Raji (cell line): ENCODE results near the gene ACSBG1.

ENCODE experiments used
- POLR2A ChIP-seq: IDR thresholded peaks from 2 replicates; pipeline ENCODE4 v1.6.1; 2011; ENCODE audit warnings: low read depth, low read length, control low read depth; ENCODE audit not compliant: insufficient read depth

The ACSBG1 gene

DNA sequence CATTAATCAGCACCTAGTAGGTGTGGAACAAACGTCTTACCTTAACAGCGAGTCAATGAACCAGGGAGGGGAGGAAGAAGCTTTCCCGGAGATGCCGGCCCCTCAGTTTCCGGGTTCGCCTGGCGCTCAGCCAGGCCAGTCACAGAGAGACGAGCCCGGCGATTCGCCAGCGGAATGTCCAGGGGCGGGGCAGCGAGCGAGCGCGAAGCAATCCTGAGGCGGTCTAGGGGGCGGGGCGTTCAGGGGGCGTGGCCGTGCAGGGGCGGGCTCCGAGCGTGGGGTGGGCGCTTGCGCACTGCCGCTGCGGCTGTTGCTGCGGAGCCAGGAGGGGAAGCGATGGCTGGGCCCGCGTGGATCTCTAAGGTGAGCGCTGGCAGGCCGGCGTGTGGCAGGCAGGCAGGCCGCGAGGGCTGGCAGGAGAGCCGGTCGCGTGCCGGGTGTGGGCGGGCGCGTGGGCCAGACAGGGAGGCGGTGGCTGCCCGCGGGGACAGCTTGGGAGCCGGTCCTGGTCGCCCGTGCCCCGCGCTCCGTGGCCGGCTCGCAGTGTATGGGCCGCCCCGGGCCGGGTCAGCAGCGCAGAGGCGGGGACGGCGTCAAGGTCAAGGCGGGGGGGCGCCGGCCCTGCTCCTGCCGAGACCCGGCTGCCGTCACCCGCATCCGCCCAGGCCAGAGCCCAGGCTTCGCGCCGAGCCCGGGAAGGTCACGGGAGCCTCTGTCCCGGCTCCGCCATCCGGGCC is 85.1 kb downstream of the ACSBG1 start, which contains the start of gene IDH3A:
Gene IDH3A (plus strand): TSS at position 295 of the 737 bp plus-strand sequence. CDS start 42 bp downstream, at position 337.
- TF ChIP-seq POLR2A, result peak; percentile 96

DNA sequence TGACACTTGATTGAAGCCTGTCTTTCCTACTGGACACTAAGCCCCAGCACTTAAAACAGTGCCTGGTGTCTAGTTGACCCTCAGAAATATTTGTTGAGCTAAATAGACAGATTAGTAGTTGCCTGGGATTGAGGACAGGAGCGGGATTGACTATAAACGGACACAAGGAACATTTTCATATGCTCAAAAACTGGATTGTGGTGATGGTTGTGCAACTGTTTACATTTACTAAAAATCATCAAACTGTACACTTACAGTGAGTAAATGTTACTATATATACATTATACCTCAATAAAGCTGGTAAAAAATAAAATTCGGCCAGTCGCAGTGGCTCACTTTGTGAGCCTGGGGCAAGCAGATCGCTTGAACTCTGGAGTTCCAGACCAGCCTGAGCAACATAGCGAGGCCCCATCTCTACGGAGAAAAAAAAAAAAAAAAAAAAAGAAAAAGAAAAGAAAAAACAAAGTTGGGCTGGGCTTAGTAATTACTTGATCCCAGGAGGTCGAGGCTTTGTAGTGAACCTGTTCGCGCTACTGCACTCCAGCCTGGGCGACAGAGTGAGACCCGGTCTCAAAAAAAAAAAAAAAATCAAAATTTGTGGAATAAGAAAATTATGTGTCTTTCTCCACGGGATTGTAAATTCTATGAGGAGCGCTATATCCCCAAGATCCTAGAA is 85.8 kb downstream of the ACSBG1 start:
- TF ChIP-seq POLR2A, result no peak

DNA sequence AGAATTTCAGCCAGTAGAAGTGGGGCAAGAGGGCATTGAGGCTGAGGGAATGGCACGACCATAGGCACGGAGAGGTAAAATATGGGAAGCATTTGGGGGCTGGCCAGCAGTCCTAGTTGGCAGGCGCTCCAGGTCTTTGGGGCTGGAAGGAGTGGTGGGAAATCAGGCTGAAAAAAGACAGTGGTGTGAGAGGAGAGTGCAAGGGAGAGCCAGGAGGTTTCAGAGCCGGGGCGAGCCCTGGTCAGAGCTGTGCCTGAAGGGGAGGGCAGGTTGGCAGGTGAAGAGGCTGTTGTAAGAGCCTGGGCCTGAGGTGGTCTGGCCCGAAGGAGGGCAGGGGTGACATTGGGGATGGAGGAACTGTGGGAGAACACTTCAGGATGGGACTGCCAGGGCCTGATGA is 86.8 kb downstream of the ACSBG1 start:
- TF ChIP-seq POLR2A, result no peak

DNA sequence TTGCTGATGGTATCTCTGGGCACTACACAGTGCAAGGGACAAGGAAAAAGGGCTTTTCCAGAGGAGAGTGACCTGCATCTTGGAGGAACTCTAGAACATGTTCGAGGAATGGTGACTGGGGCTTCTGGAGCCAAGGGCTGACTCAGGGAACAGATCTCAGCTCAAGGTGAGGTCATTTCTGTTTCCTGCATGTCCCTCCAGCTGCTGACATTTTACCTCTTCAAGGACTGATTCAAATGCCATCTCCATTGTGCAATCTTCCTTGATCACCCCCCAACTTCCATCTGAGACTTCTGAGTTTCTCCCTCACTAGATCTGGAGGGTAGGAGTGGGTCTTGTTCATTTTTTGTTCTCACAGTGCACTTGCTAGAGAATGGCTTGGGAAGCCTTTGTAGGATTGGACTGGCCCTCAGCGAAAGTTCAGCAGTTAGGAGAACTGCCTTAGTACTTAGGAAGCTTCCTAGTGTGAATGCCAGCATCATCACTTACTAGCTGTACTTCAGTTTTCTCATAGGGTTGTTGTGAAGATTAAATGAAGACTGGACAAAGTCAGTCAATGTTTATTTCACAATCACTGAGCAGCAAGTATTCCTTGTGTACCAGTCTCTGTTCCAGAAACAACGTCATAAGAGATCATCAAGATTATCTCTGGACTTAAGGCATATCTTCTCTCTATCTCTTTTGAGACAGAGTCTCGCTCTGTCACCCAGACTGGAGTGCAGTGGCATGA is 87.8 kb downstream of the ACSBG1 start:
- no peak for TF ChIP-seq POLR2A

DNA sequence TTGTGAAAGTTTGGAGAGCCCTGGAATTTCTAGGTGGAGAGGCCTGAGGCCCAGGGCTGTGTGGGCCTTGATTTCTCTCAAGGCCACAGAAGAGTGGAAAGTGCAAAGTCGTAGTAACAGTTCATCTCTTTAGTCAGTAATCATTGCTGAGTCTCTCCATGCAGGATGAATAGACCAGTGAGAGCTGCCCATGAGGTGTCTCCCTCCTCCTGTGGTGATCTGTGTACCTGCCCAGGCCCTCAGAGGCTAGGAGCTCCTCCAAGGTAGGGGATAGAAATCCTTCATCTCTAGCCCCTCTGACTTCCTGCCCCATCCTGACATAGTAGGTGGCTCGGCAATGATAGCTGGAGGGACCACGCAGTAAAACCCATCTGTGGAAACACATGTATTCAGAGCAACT is 92.0 kb downstream of the ACSBG1 start:
- TF ChIP-seq POLR2A, result no peak

- TF ChIP-seq POLR2A, result no peak
Measured at GRCh38 chr15:78140292-78140691, 94.1 kb downstream of the ACSBG1 start.

DNA sequence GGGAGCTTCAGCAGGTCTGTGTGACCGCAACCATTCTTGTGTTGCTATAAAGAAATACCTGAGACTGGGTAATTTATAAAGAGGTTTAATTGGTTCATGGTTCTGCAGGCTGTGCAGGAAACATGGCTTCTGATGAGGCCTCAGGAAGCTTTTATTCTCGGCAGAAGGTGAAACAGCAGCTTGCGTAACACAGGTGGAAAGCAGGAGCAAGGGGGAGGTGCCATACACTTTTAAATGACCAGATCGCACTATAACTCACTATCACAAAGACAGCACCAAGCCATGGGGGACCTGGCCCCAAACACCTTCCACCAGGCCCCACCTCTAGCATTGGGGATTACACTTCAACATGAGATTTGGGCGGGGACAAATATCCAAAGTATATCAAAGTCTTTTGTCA is 94.8 kb downstream of the ACSBG1 start:
- TF ChIP-seq POLR2A, result no peak

- TF ChIP-seq POLR2A, result no peak
Measured at GRCh38 chr15:78133801-78134200, 100.6 kb downstream of the ACSBG1 start.

- peak; percentile 56 for TF ChIP-seq POLR2A
Measured at GRCh38 chr15:78131295-78132061, 102.9 kb downstream of the ACSBG1 start, which contains the start of gene CIB2. Gene CIB2, minus strand, starts transcription at chr15:78131445. Its CDS starts 230 bp downstream, at chr15:78131215.

DNA sequence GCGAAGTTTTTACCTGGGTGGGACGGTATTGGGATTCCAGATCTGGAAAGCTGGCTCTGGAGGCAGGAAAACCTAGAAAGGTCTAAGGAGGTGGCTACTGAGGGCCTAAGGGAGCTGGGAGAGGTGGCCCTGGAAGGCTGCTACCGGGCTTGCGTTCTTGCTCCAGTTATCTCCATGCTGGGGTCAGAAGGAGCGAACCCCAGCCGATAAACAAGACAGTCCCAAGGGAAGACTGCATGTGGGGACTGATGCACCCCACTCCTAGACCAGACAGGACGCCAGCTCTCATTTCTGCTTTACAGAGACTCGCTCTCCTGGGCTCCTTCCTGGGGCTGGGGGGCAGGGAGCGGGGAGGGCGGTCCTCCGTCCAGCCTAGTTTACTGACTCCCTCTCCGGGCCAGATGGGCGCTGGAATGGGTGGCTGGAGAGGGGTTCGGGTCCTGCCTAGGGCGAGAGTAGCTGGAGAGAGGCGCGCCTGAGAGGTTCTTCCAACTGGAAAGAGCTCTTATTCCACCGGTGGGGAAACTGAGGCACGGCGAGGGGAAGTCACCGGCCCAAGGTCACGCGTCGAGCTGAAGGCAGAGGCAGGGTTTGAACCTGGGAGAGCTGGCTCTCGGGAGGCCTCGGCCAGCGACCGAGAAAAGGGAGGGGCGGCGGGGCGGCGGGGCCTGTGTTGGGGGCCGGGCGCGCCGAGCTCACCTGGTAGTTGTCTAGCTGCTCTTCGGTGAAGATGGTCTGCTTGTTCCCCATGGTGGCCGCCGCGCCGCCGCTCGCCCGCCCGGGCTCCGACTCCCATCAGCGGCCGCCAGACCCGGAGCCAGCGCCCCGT is 103.7 kb downstream of the ACSBG1 start:
- no peak for TF ChIP-seq POLR2A

- TF ChIP-seq POLR2A, result no peak
Measured at GRCh38 chr15:78129751-78130287, 104.5 kb downstream of the ACSBG1 start.

GRCh38 chr15:78129077-78129750 is 105.2 kb downstream of the ACSBG1 start:
- no peak for TF ChIP-seq POLR2A

DNA sequence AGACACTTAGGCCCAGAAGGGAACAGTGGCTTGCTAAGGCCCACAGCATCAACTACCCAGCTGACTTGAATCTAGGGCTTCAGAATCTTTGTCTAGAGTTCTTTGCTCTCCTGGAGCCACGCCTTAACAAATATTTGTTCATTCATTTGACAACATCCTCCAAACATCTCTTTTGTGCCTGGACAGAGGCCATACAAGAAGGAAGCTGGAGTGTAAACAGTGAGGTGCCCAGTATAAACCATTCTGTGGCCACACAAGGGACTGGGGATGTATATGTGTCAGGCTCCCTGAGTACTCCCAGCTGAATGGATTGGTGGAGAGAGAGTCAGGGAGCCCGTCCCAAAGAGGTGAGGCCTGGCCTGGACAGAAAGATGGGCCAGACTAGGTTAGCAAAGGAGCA is 106.5 kb downstream of the ACSBG1 start:
- TF ChIP-seq POLR2A, result no peak
